Neural progenitor cell (in vitro differentiated cells): Measurements from ENCODE around the gene AK5. TPM values are rescaled to one million over a fixed set of nuclear protein-coding genes. Genes with fewer than 3 reads are reported as not detected.
A peak's percentile ranks its signal among the peaks of the same experiment; 100 is the strongest.

Source experiments
- DNase-seq: peaks from one replicate; pipeline ENCODE4 v3.0.0-alpha.2; 2016; ENCODE audit warnings: low spot score
- H2AFZ ChIP-seq: fragments of 200-600 bp; sonication (generic); replicated peaks from 2 replicates; pipeline ENCODE4 v1.6.1; 2016; ENCODE audit warnings: antibody characterized with exemption
- H3F3A ChIP-seq: fragments of 200-600 bp; sonication (generic); 2 replicates; pipeline ENCODE4 v1.6.1; 2016; ENCODE audit warnings: antibody characterized with exemption, low read depth
- H3K27ac ChIP-seq: fragments of 200-600 bp; sonication (generic); 2 replicates; pipeline ENCODE4 v1.5.1; 2016; ENCODE audit warnings: mild to moderate bottlenecking
- H3K27me3 ChIP-seq: fragments of 200-600 bp; sonication (generic); 2 replicates; pipeline ENCODE4 v1.6.1; 2016; ENCODE audit warnings: mild to moderate bottlenecking, moderate library complexity
- H3K36me3 ChIP-seq: fragments of 200-600 bp; sonication (generic); 2 replicates; pipeline ENCODE4 v1.5.1; 2016
- H3K4me1 ChIP-seq: fragments of 200-600 bp; sonication (generic); 2 replicates; pipeline ENCODE4 v1.6.1; 2016; ENCODE audit warnings: mixed run types
- H3K4me2 ChIP-seq: fragments of 200-600 bp; sonication (generic); 2 replicates; pipeline ENCODE4 v1.6.1; 2016
- H3K4me3 ChIP-seq: fragments of 200-600 bp; sonication (generic); 2 replicates; pipeline ENCODE4 v1.5.1; 2016
- H3K79me2 ChIP-seq: fragments of 200-600 bp; sonication (generic); 2 replicates; pipeline ENCODE4 v1.6.1; 2016; ENCODE audit warnings: low read depth
- H3K9ac ChIP-seq: fragments of 200-600 bp; sonication (generic); 2 replicates; pipeline ENCODE4 v1.6.1; 2016
- H3K9me3 ChIP-seq: fragments of 200-600 bp; sonication (generic); 2 replicates; pipeline ENCODE4 v1.5.1; 2016; ENCODE audit warnings: low read depth
- H4K20me1 ChIP-seq: fragments of 200-600 bp; sonication (generic); 2 replicates; pipeline ENCODE4 v1.6.1; 2016; ENCODE audit warnings: low read depth
- H3K27ac Mint-ChIP-seq: 3 replicates; pipeline ENCODE4 v1.8.0; 2021; ENCODE audit warnings: mixed read lengths
- H3K27me3 Mint-ChIP-seq: 2 replicates; pipeline ENCODE4 v1.8.0; 2022; ENCODE audit warnings: low read depth, mild to moderate bottlenecking, inconsistent platforms, moderate library complexity, mixed read lengths; ENCODE audit not compliant: insufficient read depth
- H3K36me3 Mint-ChIP-seq: 3 replicates; pipeline ENCODE4 v1.8.0; 2021; ENCODE audit warnings: mixed read lengths
- H3K4me1 Mint-ChIP-seq: 3 replicates; pipeline ENCODE4 v1.8.0; 2021; ENCODE audit warnings: mixed read lengths
- H3K4me3 Mint-ChIP-seq: 3 replicates; pipeline ENCODE4 v1.8.0; 2021; ENCODE audit warnings: mild to moderate bottlenecking, moderate library complexity, mixed read lengths
- H3K9me3 Mint-ChIP-seq: 3 replicates; pipeline ENCODE4 v1.8.0; 2020; ENCODE audit warnings: mixed read lengths
- EZH2 ChIP-seq: fragments of 200-600 bp; sonication (generic); IDR thresholded peaks from 2 replicates; pipeline ENCODE4 v1.6.1; 2017; ENCODE audit warnings: antibody characterized with exemption, mild to moderate bottlenecking, moderate library complexity
- EZH2phosphoT487 ChIP-seq: fragments of 200-600 bp; sonication (generic); IDR thresholded peaks from 2 replicates; pipeline ENCODE4 v1.6.1; 2017; ENCODE audit warnings: antibody characterized with exemption
- total RNA-seq: library from RNA; depleted of rRNA; stranded (reverse); fragments of >200 nt; gene quantifications from 2 replicates; pipeline ENCODE4 v1.2.3, GENCODE V29; 2015; ENCODE audit warnings: low replicate concordance
- TF ChIP-seq, protein P1 (sequence below): fragments of 200-600 bp; sonication (generic); IDR thresholded peaks from 2 replicates; pipeline ENCODE4 v1.5.1; 2017; ENCODE audit warnings: antibody characterized with exemption, mild to moderate bottlenecking

The AK5 gene
- total RNA-seq, 1 donor from 2014 or later = 1.8 TPM

DNA sequence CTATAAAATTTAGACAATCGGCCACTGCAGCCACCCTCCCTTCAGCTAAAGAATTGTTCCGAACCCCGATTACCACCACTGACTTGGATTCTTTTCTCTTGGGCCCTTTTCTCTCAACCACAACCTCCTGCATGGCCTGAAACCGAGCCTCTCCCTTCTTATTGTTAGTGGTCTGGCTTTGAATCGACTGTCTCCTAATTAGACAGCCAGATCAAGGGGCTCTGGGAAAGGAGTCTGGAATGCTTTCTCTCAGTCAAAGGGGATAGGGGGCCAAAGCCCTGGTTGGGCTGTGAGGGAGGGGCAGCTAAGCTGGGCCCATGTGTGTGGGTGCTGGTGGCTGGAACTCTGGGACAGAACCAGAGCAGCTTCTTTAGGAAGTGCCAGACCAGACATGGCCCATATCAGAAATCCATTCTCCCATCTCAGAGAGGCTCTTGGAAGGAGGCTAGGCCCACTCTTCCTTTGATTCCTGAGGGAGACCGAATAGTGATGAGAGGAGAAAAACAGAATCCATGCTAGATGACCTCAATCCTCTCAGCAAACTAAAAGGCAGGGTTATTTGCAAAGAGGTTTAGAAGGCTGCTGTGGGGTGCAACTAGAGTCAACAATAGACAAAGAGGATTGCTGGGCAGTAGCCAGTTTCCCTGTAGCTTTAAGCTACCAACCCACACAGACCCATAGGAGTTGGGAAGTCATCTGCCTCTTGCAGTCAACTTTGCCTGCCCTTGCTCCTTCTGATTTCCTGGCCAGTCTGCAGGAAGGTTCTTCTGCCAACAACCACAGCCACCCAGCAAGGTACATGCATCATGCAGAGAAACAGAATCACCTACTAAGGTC lies 117.6 kb downstream of the AK5 start:
- H3K4me2 ChIP-seq = peak overlapping the region; percentile 69
- no peaks in the 10 kb centered on the region for H3K79me2 ChIP-seq
- Mint-ChIP-seq H3K4me3 (no peak overlapping the region), H3K27ac (peak overlapping the region; percentile 53), H3K36me3 (no peaks in the 10 kb centered on the region), H3K9me3 (peaks cover 6% of the 10 kb centered on the region), H3K4me1 (peaks cover 18% of the 10 kb centered on the region), H3K27me3 (no peaks in the 10 kb centered on the region)
- DNase-seq = peak; percentile 87
- H2AFZ ChIP-seq = no peak overlapping the region
- peaks cover 51% of the 10 kb centered on the region for H3K4me1 ChIP-seq
- no peak overlapping the region for H3K9ac ChIP-seq
- TF ChIP-seq EZH2phosphoT487 (peak; percentile 75), EZH2 (no peak)
- peaks cover 38% of the 10 kb centered on the region for H3F3A ChIP-seq
- H3K4me3 ChIP-seq = peak overlapping the region; percentile 10
- H3K9me3 ChIP-seq = no peaks in the 10 kb centered on the region
- no peaks in the 10 kb centered on the region for H3K36me3 ChIP-seq
- peaks cover 15% of the 10 kb centered on the region for H4K20me1 ChIP-seq
- H3K27me3 ChIP-seq = no peaks in the 10 kb centered on the region
- H3K27ac ChIP-seq = peak overlapping the region; percentile 74

DNA sequence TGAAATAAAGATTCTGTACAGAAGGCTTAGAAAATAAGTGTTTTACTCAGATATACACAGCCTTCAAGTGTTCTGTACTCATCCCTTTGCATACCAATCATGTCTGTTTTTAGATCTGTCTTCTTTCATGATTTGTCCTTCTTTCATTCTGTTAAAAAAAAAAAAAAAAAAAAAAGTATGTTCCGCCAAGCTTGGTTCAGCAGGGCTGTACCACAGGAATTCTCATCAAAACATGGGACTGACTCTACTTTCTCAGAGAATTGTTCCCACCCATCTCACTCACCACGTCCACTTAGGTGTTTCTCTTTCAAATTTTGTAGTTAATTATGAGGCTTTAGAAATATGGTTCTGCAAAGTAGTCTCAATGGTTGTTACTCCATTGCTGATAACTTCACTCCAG lies 119.0 kb downstream of the AK5 start:
- H3K9me3 ChIP-seq = no peaks in the 10 kb centered on the region
- H3K27me3 ChIP-seq = no peaks in the 10 kb centered on the region
- H3K4me2 ChIP-seq = no peak overlapping the region
- peaks cover 30% of the 10 kb centered on the region for H3F3A ChIP-seq
- Mint-ChIP-seq H3K4me3 (no peak overlapping the region), H3K9me3 (peaks cover 7% of the 10 kb centered on the region), H3K27ac (no peak overlapping the region), H3K4me1 (peaks cover 8% of the 10 kb centered on the region), H3K27me3 (no peaks in the 10 kb centered on the region), H3K36me3 (no peaks in the 10 kb centered on the region)
- H4K20me1 ChIP-seq = peaks cover 15% of the 10 kb centered on the region
- peaks cover 38% of the 10 kb centered on the region for H3K4me1 ChIP-seq
- H3K9ac ChIP-seq = no peak overlapping the region
- H3K4me3 ChIP-seq = no peak overlapping the region
- DNase-seq = no peak
- no peak overlapping the region for H2AFZ ChIP-seq
- H3K36me3 ChIP-seq = no peaks in the 10 kb centered on the region
- no peak overlapping the region for H3K27ac ChIP-seq
- H3K79me2 ChIP-seq = no peaks in the 10 kb centered on the region
- TF ChIP-seq, protein P1, sequence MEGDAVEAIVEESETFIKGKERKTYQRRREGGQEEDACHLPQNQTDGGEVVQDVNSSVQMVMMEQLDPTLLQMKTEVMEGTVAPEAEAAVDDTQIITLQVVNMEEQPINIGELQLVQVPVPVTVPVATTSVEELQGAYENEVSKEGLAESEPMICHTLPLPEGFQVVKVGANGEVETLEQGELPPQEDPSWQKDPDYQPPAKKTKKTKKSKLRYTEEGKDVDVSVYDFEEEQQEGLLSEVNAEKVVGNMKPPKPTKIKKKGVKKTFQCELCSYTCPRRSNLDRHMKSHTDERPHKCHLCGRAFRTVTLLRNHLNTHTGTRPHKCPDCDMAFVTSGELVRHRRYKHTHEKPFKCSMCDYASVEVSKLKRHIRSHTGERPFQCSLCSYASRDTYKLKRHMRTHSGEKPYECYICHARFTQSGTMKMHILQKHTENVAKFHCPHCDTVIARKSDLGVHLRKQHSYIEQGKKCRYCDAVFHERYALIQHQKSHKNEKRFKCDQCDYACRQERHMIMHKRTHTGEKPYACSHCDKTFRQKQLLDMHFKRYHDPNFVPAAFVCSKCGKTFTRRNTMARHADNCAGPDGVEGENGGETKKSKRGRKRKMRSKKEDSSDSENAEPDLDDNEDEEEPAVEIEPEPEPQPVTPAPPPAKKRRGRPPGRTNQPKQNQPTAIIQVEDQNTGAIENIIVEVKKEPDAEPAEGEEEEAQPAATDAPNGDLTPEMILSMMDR = no peak
- TF ChIP-seq EZH2phosphoT487 = no peak
- no peak for TF ChIP-seq EZH2

DNA sequence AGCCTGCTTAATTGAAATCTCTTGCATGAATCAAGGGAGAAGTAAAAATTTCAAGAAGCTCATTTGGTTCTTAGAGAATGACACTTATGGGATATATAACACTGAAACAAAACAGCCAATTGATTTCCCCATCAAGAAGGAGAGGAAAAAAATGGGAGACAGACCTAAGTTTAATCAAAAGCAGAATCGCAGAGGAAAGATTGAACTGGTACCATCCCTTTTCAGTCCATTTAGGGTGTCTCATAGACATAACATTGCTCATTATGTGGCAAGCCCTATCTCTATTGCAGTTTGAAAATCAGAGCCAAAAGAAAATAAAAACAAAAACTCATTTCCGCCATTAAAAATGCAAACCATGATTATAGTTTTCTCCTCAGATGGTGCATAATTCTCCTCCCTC lies 119.6 kb downstream of the AK5 start:
- H3K4me1 Mint-ChIP-seq = peaks cover 12% of the 10 kb centered on the region

DNA sequence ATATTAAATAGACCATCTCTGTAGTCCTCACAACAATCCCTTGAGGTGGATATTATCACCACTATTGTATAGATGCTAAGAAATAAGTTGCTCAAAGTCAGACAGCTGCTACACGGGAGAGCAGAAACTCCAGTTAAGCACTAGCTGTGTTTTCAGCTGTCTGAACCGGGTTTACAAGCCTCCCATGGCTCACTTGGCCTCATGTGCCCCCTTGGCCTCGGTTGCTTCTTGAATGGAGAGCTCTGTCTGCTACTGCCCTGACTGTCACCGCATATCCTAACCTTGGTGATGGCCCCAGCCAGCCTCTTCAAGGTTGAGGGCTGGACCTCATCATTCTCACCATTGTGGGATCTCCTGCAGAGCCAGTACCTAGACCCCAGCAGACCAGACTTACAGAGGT lies 123.4 kb downstream of the AK5 start:
- H3K27me3 Mint-ChIP-seq = no peaks in the 10 kb centered on the region
- no peak overlapping the region for H2AFZ ChIP-seq
- no peak overlapping the region for H3K9ac ChIP-seq

More for the DNA sequence above, 119.6 kb downstream of the AK5 start:
- Histone ChIP-seq H4K20me1 (peaks cover 15% of the 10 kb centered on the region), H3K27me3 (no peaks in the 10 kb centered on the region), H3K9me3 (no peaks in the 10 kb centered on the region), H3K4me3 (no peak overlapping the region), H3K4me1 (peaks cover 32% of the 10 kb centered on the region), H2AFZ (no peak overlapping the region), H3K4me2 (no peak overlapping the region), H3K36me3 (no peaks in the 10 kb centered on the region), H3F3A (peaks cover 30% of the 10 kb centered on the region), H3K27ac (no peak overlapping the region), H3K9ac (no peak overlapping the region), H3K79me2 (no peaks in the 10 kb centered on the region)
- H3K36me3 Mint-ChIP-seq = no peaks in the 10 kb centered on the region
- DNase-seq = no peak
- no peaks in the 10 kb centered on the region for H3K27me3 Mint-ChIP-seq
- TF ChIP-seq EZH2phosphoT487 = no peak
- no peak overlapping the region for H3K4me3 Mint-ChIP-seq
- peaks cover 7% of the 10 kb centered on the region for H3K9me3 Mint-ChIP-seq
- no peak overlapping the region for H3K27ac Mint-ChIP-seq

More for the DNA sequence above, 123.4 kb downstream of the AK5 start:
- Histone ChIP-seq H3F3A (peaks cover 4% of the 10 kb centered on the region), H3K4me1 (no peaks in the 10 kb centered on the region), H3K4me2 (no peak overlapping the region), H3K79me2 (no peaks in the 10 kb centered on the region), H3K27ac (no peak overlapping the region), H3K36me3 (no peaks in the 10 kb centered on the region), H4K20me1 (no peaks in the 10 kb centered on the region), H3K27me3 (no peaks in the 10 kb centered on the region), H3K9me3 (no peaks in the 10 kb centered on the region), H3K4me3 (no peak overlapping the region)
- H3K27ac Mint-ChIP-seq = no peak overlapping the region
- DNase-seq = no peak
- H3K4me1 Mint-ChIP-seq = peaks cover 7% of the 10 kb centered on the region
- TF ChIP-seq, protein P1 = no peak
- no peak for TF ChIP-seq EZH2
- no peak for TF ChIP-seq EZH2phosphoT487
- no peak overlapping the region for H3K4me3 Mint-ChIP-seq
- peaks cover 9% of the 10 kb centered on the region for H3K9me3 Mint-ChIP-seq
- H3K36me3 Mint-ChIP-seq = no peaks in the 10 kb centered on the region
